GM19452 (cell line): ENCODE results near the gene DYNLL2.
"Not testable (repeated sequence)": the region's sequence is repeated elsewhere in the genome, so short reads cannot be mapped to it uniquely, and the experiment has no call there.

Experiments
- ATAC-seq: cut with Tn5 transposase; IDR thresholded peaks from one replicate; pipeline ENCODE4 v1.9.1; 2021; ENCODE audit not compliant: unreplicated experiment

DYNLL2 gene

GRCh38 chr17:58082870-58083490 is at the start of gene DYNLL2:
DYNLL2 (plus strand) TSS chr17:58083419; CDS start chr17:58087091, 3,672 bp downstream.
- peak; percentile 67 for ATAC-seq

- ATAC-seq, result no peak
Measured at GRCh38 chr17:58039975-58040374, 43.2 kb upstream of the DYNLL2 start.

- ATAC-seq, result no peak
Measured at GRCh38 chr17:58040386-58040785, 42.8 kb upstream of the DYNLL2 start.

- ATAC-seq, result no peak
Measured at GRCh38 chr17:58041161-58041560, 42.1 kb upstream of the DYNLL2 start.

GRCh38 chr17:58043221-58044181 is 39.7 kb upstream of the DYNLL2 start:
- ATAC-seq, result no peak

GRCh38 chr17:58044256-58044655 is 39.0 kb upstream of the DYNLL2 start:
- ATAC-seq, result not testable (repeated sequence)

- ATAC-seq, result no peak
Measured at GRCh38 chr17:58046239-58047094, 36.8 kb upstream of the DYNLL2 start.

- ATAC-seq, result no peak
Measured at GRCh38 chr17:58047376-58048150, 35.7 kb upstream of the DYNLL2 start.

- no peak for ATAC-seq
Measured at GRCh38 chr17:58049533-58049932, 33.7 kb upstream of the DYNLL2 start.

- no peak for ATAC-seq
Measured at GRCh38 chr17:58050966-58051365, 32.3 kb upstream of the DYNLL2 start.

- no peak for ATAC-seq
Measured at GRCh38 chr17:58051468-58051867, 31.8 kb upstream of the DYNLL2 start.

GRCh38 chr17:58052407-58052806 is 30.8 kb upstream of the DYNLL2 start:
- no peak for ATAC-seq

GRCh38 chr17:58052945-58053715 is 30.1 kb upstream of the DYNLL2 start:
- ATAC-seq, result no peak

- no peak for ATAC-seq
Measured at GRCh38 chr17:58054641-58055040, 28.6 kb upstream of the DYNLL2 start.

GRCh38 chr17:58056476-58056875 is 26.7 kb upstream of the DYNLL2 start:
- ATAC-seq, result no peak

GRCh38 chr17:58059141-58059540 is 24.1 kb upstream of the DYNLL2 start:
- ATAC-seq, result no peak

- ATAC-seq, result no peak
Measured at GRCh38 chr17:58060596-58061191, 22.5 kb upstream of the DYNLL2 start.

GRCh38 chr17:58061672-58062071 is 21.5 kb upstream of the DYNLL2 start:
- ATAC-seq, result no peak

GRCh38 chr17:58065238-58065637 is 18.0 kb upstream of the DYNLL2 start:
- ATAC-seq, result no peak
